Transverse colon (tissue), 4 donors: Measurements from ENCODE around the gene SLC25A48. TPM values are rescaled to one million over a fixed set of nuclear protein-coding genes. Genes with fewer than 3 reads are reported as not detected.

Source experiments
- DNase-seq: peaks from one replicate; pipeline ENCODE4 v3.0.0-alpha.2; 2019
- H3K27ac ChIP-seq, 4 donors: fragments of 200-600 bp; sonication (generic); 2 replicates each; pipeline ENCODE4 v1.5.1; 2016 to 2018; ENCODE audit warnings: inconsistent platforms in 4 of 4
- H3K27me3 ChIP-seq: fragments of 200-600 bp; sonication (generic); 2 replicates; pipeline ENCODE4 v1.5.1; 2017; ENCODE audit warnings: inconsistent platforms
- H3K36me3 ChIP-seq, 4 donors: fragments of 200-600 bp; sonication (generic); 2 replicates each; pipeline ENCODE4 v1.5.1; 2017 to 2019; ENCODE audit warnings: inconsistent platforms in 4 of 4
- H3K4me1 ChIP-seq, 4 donors: fragments of 200-600 bp; sonication (generic); 2 replicates each; pipeline ENCODE4 v1.5.1; 2017 to 2020; ENCODE audit warnings: inconsistent platforms in 4 of 4
- H3K4me3 ChIP-seq, 4 donors: fragments of 200-600 bp; sonication (generic); 1 replicate in 1 of 4; 2 replicates in 3 of 4; pipeline versions ENCODE4 v1.5.1 to v1.6.1; 2017 to 2019; ENCODE audit warnings: inconsistent platforms in 4 of 4
- H3K9me3 ChIP-seq, 2 donors: fragments of 200-600 bp; sonication (generic); 2 replicates each; pipeline ENCODE4 v1.5.1; 2017 to 2019; ENCODE audit warnings: inconsistent platforms in 2 of 2
- EP300 ChIP-seq: sonication (generic); formaldehyde crosslinking; IDR thresholded peaks from one replicate; pipeline ENCODE4 v1.6.1; 2017; ENCODE audit warnings: antibody characterized with exemption, low read depth
- POLR2A ChIP-seq: fragments of 450-650 bp; IDR thresholded peaks from one replicate; pipeline ENCODE4 v1.6.1; 2016; ENCODE audit warnings: antibody characterized with exemption, mild to moderate bottlenecking, moderate library complexity
- POLR2AphosphoS5 ChIP-seq, 3 donors: sonication (generic); formaldehyde crosslinking; IDR thresholded peaks; one replicate each; pipeline ENCODE4 v1.6.1; 2016; ENCODE audit warnings: antibody characterized with exemption in 3 of 3
- WGBS, 2 donors: methylation state at CpG; one replicate each; pipeline ENCODE4 v1.1.5; 2018; ENCODE audit warnings: low coverage in 1 of 2; 5-methylcytosine and 5-hydroxymethylcytosine counted together
- in situ Hi-C, 4 donors: fragments of 200-750 bp; cut with MboI; loops; one replicate each; pipeline versions ENCODE4 v1.15.0 to v1.15.1; 2017; ENCODE audit warnings: low sequenced_read_pairs in 3 of 4, low pct_ligation_motif_present in 1 of 4, low pct_unique_long_range_greater_than_20kb in 1 of 4
- intact Hi-C: fragments of 100-400 bp; cut with DNase I; formaldehyde crosslinking; loops from one replicate; pipeline ENCODE4 v1.15.1; 2023; ENCODE audit warnings: low total_unique reads
- total RNA-seq, 4 donors: library from RNA; depleted of rRNA; stranded (reverse); fragments of >200 nt; gene quantifications; one replicate each; pipeline ENCODE4 v1.1.0, GENCODE V29; 2016
- TF ChIP-seq, protein P1 (sequence below), 5 experiments: fragments of 200-600 bp in 3 of 5; fragments of 450-650 bp in 2 of 5; sonication (generic) in 3 of 5; IDR thresholded peaks; 1 replicate in 2 of 5; 2 replicates in 3 of 5; pipeline ENCODE4 v1.5.1; 2016 to 2017; ENCODE audit warnings: antibody characterized with exemption in 5 of 5, inconsistent platforms in 3 of 5, mild to moderate bottlenecking in 2 of 5, moderate library complexity in 1 of 5

The SLC25A48 gene
- total RNA-seq, 4 donors from 2014 or later: 0.48 to 2.6 (median 1.8) TPM; not detected in 1

GRCh38 chr5:135886136-135886535, 51.7 kb downstream of the SLC25A48 start:
- H3K36me3 ChIP-seq: no peaks in the 10 kb centered on the region
- no peak for TF ChIP-seq EP300
- TF ChIP-seq POLR2A: no peak
- no peak for TF ChIP-seq POLR2AphosphoS5 (IDR thresholded peaks at IDR 0.05)
- DNase-seq: no peak
- no peak overlapping the region for H3K4me3 ChIP-seq
- H3K27ac ChIP-seq: no peak overlapping the region
- no peaks in the 10 kb centered on the region for H3K9me3 ChIP-seq
- no peaks in the 10 kb centered on the region for H3K27me3 ChIP-seq
- 70 to 71% methylated on average over 2 to 4 of the region's 4 CpGs for WGBS, 2 donors
- intact Hi-C loops: loop anchor here (5.0 kb wide), 1 partner anchor 56 kb away; no protein-coding TSS in a partner anchor
- in situ Hi-C loops: loop anchor here in 3 of 4 donors (5.0 to 10.0 kb wide), 2 partner anchors 326 to 329 kb away; no protein-coding TSS in a partner anchor
- peaks cover 0 to 4% (median 2%) of the 10 kb centered on the region in 4 donors for H3K4me1 ChIP-seq

- Histone ChIP-seq H3K27me3 (no peaks in the 10 kb centered on the region), H3K9me3 (no peaks in the 10 kb centered on the region), H3K36me3 (no peaks in the 10 kb centered on the region), H3K4me3 (no peak overlapping the region), H3K27ac (no peak overlapping the region), H3K4me1 (peaks cover 0 to 4% (median 1%) of the 10 kb centered on the region in 4 donors)
- peak; percentile 69 for DNase-seq
- 10 to 20% methylated on average over 1 to 8 of the region's 8 CpGs for WGBS, 2 donors
- TF ChIP-seq, protein P1, sequence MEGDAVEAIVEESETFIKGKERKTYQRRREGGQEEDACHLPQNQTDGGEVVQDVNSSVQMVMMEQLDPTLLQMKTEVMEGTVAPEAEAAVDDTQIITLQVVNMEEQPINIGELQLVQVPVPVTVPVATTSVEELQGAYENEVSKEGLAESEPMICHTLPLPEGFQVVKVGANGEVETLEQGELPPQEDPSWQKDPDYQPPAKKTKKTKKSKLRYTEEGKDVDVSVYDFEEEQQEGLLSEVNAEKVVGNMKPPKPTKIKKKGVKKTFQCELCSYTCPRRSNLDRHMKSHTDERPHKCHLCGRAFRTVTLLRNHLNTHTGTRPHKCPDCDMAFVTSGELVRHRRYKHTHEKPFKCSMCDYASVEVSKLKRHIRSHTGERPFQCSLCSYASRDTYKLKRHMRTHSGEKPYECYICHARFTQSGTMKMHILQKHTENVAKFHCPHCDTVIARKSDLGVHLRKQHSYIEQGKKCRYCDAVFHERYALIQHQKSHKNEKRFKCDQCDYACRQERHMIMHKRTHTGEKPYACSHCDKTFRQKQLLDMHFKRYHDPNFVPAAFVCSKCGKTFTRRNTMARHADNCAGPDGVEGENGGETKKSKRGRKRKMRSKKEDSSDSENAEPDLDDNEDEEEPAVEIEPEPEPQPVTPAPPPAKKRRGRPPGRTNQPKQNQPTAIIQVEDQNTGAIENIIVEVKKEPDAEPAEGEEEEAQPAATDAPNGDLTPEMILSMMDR (IDR thresholded peaks at IDR 0.05): peak; percentile 76 to 86 (median 79)
- TF ChIP-seq EP300 (no peak), POLR2AphosphoS5 (IDR thresholded peaks at IDR 0.05) (no peak)
- intact Hi-C loops (loop anchor here (5.0 kb wide), 1 partner anchor 55 kb away; no protein-coding TSS in a partner anchor), in situ Hi-C loops (loop anchor here in 3 of 4 donors (5.0 to 10.0 kb wide), 2 partner anchors 325 to 327 kb away; no protein-coding TSS in a partner anchor)
Measured at GRCh38 chr5:135887447-135887864, 53.0 kb downstream of the SLC25A48 start.

- WGBS, 2 donors: 75 to 100% methylated on average over 8 to 13 of the region's 13 CpGs
- Histone ChIP-seq H3K4me1 (peaks cover 0 to 4% (median 1%) of the 10 kb centered on the region in 4 donors), H3K27ac (no peak overlapping the region), H3K27me3 (no peaks in the 10 kb centered on the region), H3K36me3 (no peaks in the 10 kb centered on the region), H3K4me3 (no peak overlapping the region), H3K9me3 (no peaks in the 10 kb centered on the region)
- no peak for DNase-seq
- intact Hi-C loops: loop anchor here (2.0 to 5.0 kb wide), 2 partner anchors 54 to 327 kb away; no protein-coding TSS in a partner anchor
- in situ Hi-C loops: loop anchor here in 3 of 4 donors (5.0 to 10.0 kb wide), 2 partner anchors 324 to 327 kb away; no protein-coding TSS in a partner anchor
- no peak for TF ChIP-seq POLR2A
- TF ChIP-seq EP300: no peak
- TF ChIP-seq, protein P1 (IDR thresholded peaks at IDR 0.05): no peak
- TF ChIP-seq POLR2AphosphoS5 (IDR thresholded peaks at IDR 0.05): no peak
Measured at GRCh38 chr5:135887881-135888614, 53.6 kb downstream of the SLC25A48 start.

GRCh38 chr5:135890296-135890695, 55.8 kb downstream of the SLC25A48 start:
- WGBS, 2 donors: 60 to 100% methylated on average over 2 of the region's 2 CpGs
- intact Hi-C loops (no loop called here), in situ Hi-C loops (loop anchor here in 1 of 4 donors (5.0 kb wide), 1 partner anchor 322 kb away; no protein-coding TSS in a partner anchor)
- no peak overlapping the region for H3K27ac ChIP-seq
- no peak for DNase-seq
- peaks cover 1% of the 10 kb centered on the region for H3K27me3 ChIP-seq
- H3K4me3 ChIP-seq: no peak overlapping the region
- H3K36me3 ChIP-seq: no peaks in the 10 kb centered on the region
- H3K9me3 ChIP-seq: no peaks in the 10 kb centered on the region
- H3K4me1 ChIP-seq: peaks cover 0 to 4% (median 1%) of the 10 kb centered on the region in 4 donors
- TF ChIP-seq POLR2AphosphoS5 (IDR thresholded peaks at IDR 0.05) (no peak), POLR2A (no peak), EP300 (no peak)
- TF ChIP-seq, protein P1 (IDR thresholded peaks at IDR 0.05): no peak
